Kasumi-1 (cell line): Measurements from ENCODE around the gene LSM3.

Source experiments
- DNase-seq, 2 experiments: peaks; one replicate each; lab custom pipeline; 2025; lab: John Stamatoyannopoulos, UW

LSM3 gene

DNA sequence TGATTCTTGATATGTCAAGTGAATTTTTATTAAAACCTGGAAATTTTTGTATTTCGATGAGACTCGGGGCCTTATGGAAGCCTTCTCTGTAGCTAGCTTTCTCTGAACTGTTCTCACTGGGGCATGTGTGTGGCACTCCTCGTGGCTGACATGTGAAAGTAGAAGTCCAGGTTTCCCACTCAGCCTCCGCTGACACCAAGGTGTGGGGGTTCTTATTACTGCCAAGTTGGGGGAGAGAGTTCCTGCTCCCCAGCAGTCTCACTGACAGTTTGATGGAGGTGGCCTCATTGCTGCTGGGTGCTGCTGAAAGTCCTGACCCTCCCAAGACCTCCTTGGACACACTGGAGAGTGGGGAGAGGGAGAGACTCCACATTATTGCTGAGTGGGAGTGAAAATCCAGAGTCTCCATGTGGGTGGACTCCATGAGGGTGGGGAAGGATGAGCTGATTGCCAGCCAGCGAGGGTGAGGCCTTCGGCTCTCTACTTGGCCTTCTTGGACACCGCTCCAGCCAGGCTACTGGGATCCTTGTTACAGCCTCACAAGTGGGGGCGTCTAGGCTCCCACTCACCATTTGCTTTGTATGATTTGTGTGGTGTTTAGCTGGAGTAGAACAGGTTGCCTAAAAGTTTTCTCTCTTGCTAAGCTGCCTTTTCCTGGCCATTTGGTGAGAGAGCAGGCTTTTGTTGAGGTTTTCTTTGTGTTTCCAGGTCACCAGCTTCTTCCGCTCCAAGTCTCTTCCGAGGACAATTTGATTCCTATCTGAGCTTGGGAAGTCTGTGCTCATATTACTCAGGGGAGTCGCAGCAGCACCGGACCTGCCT is 64.1 kb downstream of the LSM3 start:
- DNase-seq: no peak

- DNase-seq: no peak
Measured at GRCh38 chr3:14243782-14244181, 65.2 kb downstream of the LSM3 start.

GRCh38 chr3:14244521-14245247 is 66.1 kb downstream of the LSM3 start:
- DNase-seq: no peak

DNA sequence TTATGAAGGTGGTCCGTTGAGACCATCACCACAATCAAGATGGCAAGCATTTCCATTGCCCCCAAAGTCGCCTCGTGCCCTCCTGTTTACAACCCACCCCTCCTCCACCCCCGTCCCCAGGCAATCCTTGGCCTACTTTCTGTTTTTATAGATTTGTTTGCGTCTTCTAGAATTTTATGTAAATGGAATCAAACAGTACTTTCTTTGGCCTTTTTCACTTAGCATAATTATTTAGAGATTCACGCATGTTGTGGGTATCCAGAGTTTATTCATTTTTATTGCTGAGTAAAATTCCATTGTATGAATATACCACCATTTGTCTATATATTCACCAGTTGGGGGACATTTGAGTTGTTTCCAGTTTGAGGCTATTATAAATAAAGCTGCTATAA is 66.6 kb downstream of the LSM3 start:
- DNase-seq: no peak

DNA sequence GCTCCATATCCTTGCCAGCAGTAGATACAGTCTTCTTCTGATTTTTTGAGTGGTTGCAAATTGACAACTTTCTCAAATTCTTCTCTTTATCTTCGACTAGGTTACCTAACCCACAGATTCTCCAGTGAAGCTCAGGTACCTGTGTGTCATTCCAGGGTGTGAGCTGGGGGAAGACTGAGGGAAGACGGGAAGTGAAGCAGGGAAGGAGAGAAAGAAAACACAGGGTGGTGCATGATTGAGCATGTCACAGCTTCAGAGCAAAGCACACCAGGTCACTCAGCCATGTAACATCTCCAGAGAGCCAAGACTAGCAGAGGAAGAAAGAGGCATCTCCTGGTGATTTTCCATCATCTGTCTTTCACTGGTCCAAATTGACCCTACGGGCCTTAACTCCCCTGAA is 67.2 kb downstream of the LSM3 start:
- no peak for DNase-seq

DNA sequence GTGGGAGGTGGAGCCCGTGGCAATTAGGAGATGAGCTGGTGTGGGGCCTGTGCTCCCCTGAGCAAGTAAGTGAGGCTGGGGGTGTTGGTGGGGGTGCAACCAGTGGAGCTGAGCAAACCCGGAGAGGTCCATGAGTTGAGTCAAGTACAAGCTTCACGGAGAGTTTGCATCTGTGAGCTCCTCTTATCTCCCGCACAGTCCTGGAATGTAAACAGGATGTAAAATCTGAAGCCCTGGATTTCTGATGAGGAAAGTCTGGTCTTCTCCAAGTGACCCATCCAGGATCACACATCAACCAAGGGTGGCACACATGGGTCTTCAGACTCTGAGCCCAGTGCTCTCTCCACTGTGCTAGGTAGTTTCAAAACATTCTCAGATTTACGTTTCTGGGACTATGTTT is 67.8 kb downstream of the LSM3 start:
- DNase-seq: no peak

GRCh38 chr3:14248477-14248848 is 69.8 kb downstream of the LSM3 start:
- DNase-seq: no peak

DNA sequence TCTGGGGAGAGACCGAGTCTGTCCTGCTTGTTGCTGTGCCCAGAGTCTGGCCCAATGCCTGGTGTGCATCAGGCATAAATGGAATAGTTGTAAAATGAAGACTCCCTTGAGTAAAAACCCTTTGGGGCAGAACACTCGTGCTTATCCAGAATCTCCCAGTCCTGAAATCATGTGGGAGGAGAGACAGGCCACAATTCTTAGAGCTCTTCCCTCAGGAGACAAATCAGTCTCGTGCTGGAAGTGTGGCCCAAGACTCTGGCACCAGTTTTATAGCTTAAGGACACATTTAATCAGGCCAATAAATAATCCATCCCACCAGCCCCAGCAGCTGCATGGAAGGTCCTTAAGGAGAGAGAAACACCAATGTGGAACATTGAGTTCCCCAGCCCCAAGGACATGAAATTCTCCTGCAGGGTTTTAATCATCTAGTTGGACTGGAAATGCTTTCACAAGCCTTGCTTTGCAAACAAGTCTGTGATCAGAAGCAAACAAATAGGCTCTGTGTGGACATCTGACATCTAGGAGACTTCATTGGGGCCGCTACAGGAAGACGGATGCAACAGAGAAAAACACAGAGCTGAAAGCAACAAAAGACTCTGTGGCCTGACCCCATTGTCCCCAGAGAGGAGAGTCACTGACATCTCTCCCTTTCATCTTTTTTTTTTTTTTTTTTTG is 70.4 kb downstream of the LSM3 start:
- DNase-seq: no peak
